H1 (cell line): ENCODE results near the gene NLRC5.

Source experiments
- ATF3 ChIP-seq: IDR thresholded peaks from 2 replicates; pipeline ENCODE4 v1.6.1; 2011; ENCODE audit warnings: low read depth, mild to moderate bottlenecking, low read length; ENCODE audit not compliant: insufficient read depth
- CTCF ChIP-seq, 3 experiments: IDR thresholded peaks; 1 replicate in 2 of 3; 2 replicates in 1 of 3; pipeline versions ENCODE4 v1.5.1 to v1.6.1; 2011; ENCODE audit warnings: low read length in 3 of 3, mild to moderate bottlenecking in 3 of 3, inconsistent platforms in 2 of 3, low read depth in 1 of 3, moderate library complexity in 1 of 3; ENCODE audit not compliant: insufficient read depth in 1 of 3; ENCODE audit errors: control extremely low read depth in 1 of 3
- EP300 ChIP-seq, 2 experiments: IDR thresholded peaks; 1 replicate in 1 of 2; 2 replicates in 1 of 2; pipeline ENCODE4 v1.6.1; 2011 to 2012; ENCODE audit warnings: low read depth in 2 of 2, low read length in 2 of 2, mild to moderate bottlenecking in 2 of 2, borderline replicate concordance in 1 of 2, inconsistent platforms in 1 of 2, moderate library complexity in 1 of 2
- EZH2 ChIP-seq: fragments of 200-600 bp; sonication (generic); IDR thresholded peaks from 2 replicates; pipeline ENCODE4 v1.7.1; 2012; ENCODE audit warnings: low read depth, mild to moderate bottlenecking, moderate library complexity, low read length, inconsistent platforms; ENCODE audit not compliant: severe bottlenecking
- FOSL1 ChIP-seq: IDR thresholded peaks from 2 replicates; pipeline ENCODE4 v1.6.1; 2011; ENCODE audit warnings: mild to moderate bottlenecking, low read depth, low read length, moderate library complexity; ENCODE audit not compliant: insufficient read depth
- HDAC6 ChIP-seq: IDR thresholded peaks from one replicate; pipeline ENCODE4 v1.7.1; 2012; ENCODE audit warnings: low read depth, mild to moderate bottlenecking, inconsistent platforms, low read length, moderate library complexity
- JUND ChIP-seq: IDR thresholded peaks from 2 replicates; pipeline ENCODE4 v1.6.1; 2011; ENCODE audit warnings: mild to moderate bottlenecking, improper control_type of control experiment, low read length
- POLR2A ChIP-seq, 2 experiments: IDR thresholded peaks; 1 replicate in 1 of 2; 2 replicates in 1 of 2; pipeline ENCODE4 v1.6.1; 2011; ENCODE audit warnings: low read depth in 2 of 2, low read length in 2 of 2, mild to moderate bottlenecking in 2 of 2; ENCODE audit errors: control extremely low read depth in 1 of 2
- POU5F1 ChIP-seq: IDR thresholded peaks from 2 replicates; pipeline ENCODE4 v1.6.1; 2011; ENCODE audit warnings: low read depth, mild to moderate bottlenecking, low read length, moderate library complexity
- SRF ChIP-seq: IDR thresholded peaks from 2 replicates; pipeline ENCODE4 v1.6.1; 2011; ENCODE audit warnings: mild to moderate bottlenecking, low read depth, low read length, moderate library complexity
- SUZ12 ChIP-seq: fragments of 200-600 bp; sonication (generic); IDR thresholded peaks from 2 replicates; pipeline ENCODE4 v1.6.1; 2012; ENCODE audit warnings: mild to moderate bottlenecking, inconsistent platforms, low read length, moderate library complexity, mixed read lengths
- YY1 ChIP-seq: IDR thresholded peaks from 2 replicates; pipeline ENCODE4 v1.6.1; 2011; ENCODE audit warnings: low read depth, mild to moderate bottlenecking, low read length

GRCh38 chr16:56970934-56971767, 18.2 kb upstream of the NLRC5 start:
- TF ChIP-seq YY1 (no peak), JUND (no peak), EP300 (IDR thresholded peaks at IDR 0.05; ENCODE audit: borderline replicate concordance in 1 of 2, low read depth in 2 of 2, low read length in 2 of 2) (no peak), CTCF (IDR thresholded peaks at IDR 0.05; ENCODE audit: control extremely low read depth in 1 of 3, insufficient read depth in 1 of 3, low read depth in 1 of 3, low read length in 3 of 3) (no peak), SRF (no peak), EZH2 (no peak), POU5F1 (no peak), POLR2A (IDR thresholded peaks at IDR 0.05; ENCODE audit: control extremely low read depth in 1 of 2, low read depth in 2 of 2, low read length in 2 of 2) (no peak), ATF3 (no peak), HDAC6 (no peak), FOSL1 (no peak), SUZ12 (no peak)
